Measurements from ENCODE around the gene DOCK2.

The DOCK2 gene

DNA sequence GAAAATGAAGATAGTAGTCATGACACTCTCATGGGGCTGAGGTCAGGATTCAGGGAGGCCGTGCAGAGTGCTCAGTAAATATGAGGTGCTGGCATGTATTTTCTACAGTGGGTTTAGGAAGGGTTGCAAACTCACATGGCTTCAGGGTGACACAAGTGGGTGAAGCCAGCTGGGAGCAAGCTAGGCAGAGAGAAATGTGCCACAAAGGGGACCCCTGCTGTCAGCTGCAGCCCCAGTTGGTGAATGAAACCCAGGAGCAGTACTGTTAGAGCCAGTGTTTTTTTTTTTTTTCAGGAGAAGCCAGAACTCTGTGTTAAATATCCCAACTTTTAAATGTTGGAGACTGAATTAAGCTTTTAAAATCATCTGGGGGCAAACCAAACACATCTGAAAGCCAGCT lies 267.9 kb downstream of the DOCK2 start:
- ATAC-seq (no peak), DNase-seq (no peak)

- ATAC-seq = no peak
- DNase-seq = no peak
Measured at GRCh38 chr5:169906745-169907649, 269.9 kb downstream of the DOCK2 start.

DNA sequence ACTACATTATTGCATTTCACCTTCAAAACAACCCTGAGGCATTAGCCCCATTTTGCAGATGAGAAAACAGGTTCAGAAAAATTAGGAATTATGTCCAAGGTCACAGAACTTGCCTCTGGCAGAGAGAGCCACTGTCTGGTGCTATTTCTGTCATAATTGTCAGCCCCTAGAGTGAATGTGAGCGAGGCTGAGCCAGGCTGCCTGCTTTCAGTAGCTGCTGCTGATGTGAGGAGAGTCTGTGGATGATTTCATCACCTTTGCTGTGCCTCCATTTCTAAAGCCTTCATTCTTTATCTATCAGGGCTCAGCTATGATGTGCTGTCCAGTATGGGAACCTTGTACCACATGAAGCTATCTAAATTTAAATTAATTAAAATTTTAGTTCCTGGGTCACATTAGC lies 271.8 kb downstream of the DOCK2 start:
- no peak for DNase-seq
- ATAC-seq = no peak

DNA sequence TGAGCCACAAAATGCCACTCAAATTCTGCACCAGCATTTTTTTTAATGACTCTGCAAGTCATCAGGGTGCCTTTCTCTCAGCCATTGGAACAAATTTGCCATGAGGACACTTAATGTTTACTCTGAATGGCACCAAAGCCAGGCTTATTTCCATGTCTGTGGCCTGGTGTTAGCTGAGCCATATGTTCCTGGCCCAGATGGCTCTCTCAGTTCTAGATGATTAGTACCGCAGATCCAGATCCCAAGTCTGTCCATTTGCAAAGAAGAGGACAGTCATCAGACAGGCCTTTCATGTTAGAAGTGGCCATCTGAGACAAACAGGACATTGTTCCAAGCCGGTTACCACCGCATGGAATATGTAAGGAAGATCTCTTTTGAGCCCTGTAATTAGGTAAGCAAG lies 272.9 kb downstream of the DOCK2 start:
- DNase-seq (no peak), ATAC-seq (no peak)

- DNase-seq (no peak), ATAC-seq (no peak)
Measured at GRCh38 chr5:169910393-169910792, 273.3 kb downstream of the DOCK2 start.

DNA sequence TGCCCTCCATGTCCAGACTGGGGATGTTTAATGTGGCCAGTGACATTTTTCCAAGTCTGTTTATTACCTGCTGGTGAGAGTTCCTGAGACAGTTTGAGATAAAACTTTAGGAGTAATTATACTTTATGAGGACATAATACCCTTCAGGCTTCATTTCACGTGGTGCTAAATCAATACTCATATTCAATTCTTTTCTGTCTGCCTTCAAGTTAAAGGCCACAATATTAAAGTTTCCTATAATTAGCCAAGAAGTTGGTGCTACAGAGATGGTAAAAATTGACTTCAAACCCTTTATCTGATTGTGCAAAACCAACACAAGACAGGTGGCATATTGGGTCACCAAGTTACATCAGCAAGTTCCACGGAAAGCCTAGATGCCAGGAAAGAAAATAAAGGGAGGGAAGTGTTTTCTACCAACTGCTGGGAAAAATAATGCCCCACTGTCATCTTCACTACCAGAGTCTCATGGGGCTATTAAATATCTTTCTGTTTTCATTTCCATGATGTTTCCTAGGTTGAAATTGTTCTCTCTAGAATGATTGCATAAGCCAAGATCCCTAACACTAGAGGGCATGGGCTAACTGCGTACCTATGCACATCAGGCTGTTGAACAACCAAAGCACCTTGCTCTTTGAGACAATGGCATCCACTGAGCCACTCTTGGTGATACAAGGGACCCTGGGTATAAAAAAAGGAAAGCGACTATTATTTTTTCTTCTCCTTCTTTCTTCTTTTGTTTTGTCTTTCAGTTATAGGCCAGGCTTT lies 274.6 kb downstream of the DOCK2 start:
- ATAC-seq (no peak), DNase-seq (no peak)

- ATAC-seq (no peak), DNase-seq (no peak)
Measured at GRCh38 chr5:169913479-169913878, 276.4 kb downstream of the DOCK2 start.

DNA sequence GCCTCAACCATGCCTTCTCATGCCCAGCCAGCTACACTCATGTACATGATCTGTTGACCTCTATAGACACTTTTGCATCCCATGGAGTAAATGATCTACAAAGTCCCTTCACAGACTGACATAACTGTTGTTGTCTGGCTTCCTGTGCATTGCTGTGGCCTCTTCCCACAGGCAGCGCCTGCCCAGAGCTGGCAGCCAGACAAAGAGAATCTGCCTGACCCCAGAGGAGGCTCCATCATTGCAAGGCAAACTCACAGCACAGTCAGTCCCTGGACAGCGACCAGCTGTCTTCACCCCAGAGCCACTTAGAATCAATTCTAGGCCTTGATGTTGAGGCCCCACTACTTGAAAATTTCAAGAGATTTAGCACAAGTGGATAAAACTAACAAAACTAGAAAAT lies 277.7 kb downstream of the DOCK2 start:
- no peak for ATAC-seq
- DNase-seq = no peak

- no peak for DNase-seq
- no peak for ATAC-seq
Measured at GRCh38 chr5:169917500-169917899, 280.4 kb downstream of the DOCK2 start.

GRCh38 chr5:169918228-169918627 lies 281.2 kb downstream of the DOCK2 start:
- DNase-seq (no peak), ATAC-seq (no peak)

- DNase-seq = no peak
- no peak for ATAC-seq
Measured at GRCh38 chr5:169920474-169920873, 283.4 kb downstream of the DOCK2 start.

DNA sequence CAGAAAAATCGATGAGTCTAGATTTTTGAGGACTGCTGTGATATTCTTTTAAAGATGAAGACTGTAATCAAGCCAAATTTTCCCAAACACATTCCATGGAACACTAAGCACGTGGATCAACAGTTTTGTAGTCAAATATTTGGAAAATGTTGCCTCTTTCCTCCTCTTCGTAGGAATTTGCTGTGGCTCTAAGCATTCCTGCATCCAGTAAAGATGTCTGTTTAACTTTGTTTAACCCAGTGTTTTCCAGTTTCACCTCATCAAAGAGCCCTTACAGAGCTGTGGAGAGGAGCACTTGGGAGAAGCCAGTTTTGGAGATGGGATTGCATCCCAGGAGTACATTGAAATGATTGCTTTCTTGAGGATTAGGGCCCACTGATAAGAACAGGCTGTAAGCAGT lies 284.3 kb downstream of the DOCK2 start:
- DNase-seq (no peak), ATAC-seq (no peak)

DNA sequence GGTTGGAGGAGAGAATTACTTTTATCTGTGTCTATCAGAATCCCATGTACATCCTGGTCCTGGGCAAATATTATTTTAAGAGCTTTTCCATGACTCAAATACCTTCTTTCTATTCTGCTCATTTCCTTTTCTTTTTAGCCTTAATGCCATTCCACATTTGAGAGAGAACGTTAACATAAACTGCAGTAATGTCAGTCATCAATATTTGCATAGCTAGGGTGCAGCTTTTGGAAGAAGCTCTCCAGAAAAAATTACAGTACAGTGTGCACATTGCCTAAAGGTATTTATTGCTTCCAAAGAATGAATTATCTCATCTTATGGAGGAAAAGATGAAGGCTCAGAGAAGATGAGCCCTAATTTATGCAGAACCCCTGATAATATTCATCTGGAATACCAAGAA lies 284.9 kb downstream of the DOCK2 start:
- no peak for DNase-seq
- no peak for ATAC-seq

DNA sequence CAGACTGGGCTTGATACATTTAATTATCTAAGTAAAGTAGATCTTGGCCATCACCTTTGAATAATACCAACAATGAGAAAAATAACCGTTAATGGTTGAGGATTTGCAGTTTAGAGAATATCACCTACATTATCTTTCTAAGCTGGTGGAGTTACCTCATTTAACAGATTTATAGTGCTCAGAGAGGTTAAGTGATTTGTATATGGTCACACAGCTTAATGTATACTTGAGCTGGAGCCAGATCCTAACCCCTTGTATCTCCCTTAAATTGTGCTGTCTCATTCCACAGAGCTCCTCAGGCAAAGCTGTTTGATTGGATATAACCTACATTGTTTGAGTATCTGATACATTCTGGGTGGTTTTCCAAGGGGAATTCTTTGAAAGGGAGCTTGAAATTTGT lies 285.4 kb downstream of the DOCK2 start:
- DNase-seq (no peak), ATAC-seq (no peak)

DNA sequence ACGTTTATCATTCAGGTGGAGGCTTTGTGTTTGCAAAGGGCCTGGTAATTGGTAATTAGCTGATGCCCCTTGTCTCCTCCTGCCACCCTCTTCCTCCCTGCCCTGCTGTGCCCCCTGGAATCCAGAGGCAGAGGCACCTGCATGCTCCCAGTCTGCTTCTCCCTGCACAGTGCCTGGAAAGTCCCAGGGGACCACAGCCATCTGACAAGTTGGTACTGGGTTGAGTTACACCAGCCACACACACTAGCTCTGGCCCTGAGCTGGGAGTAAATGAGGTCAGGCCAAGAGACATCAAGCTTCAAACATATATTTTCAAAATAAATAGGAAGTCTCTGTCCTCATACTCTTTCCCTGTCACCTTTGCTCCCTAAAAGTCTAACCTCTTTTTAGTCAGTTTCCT lies 286.9 kb downstream of the DOCK2 start:
- DNase-seq (peak; percentile 6), ATAC-seq (no peak)

- ATAC-seq (no peak), DNase-seq (no peak)
Measured at GRCh38 chr5:169933127-169933526, 296.1 kb downstream of the DOCK2 start.

- ATAC-seq (no peak), DNase-seq (no peak)
Measured at GRCh38 chr5:169933616-169934015, 296.5 kb downstream of the DOCK2 start.

DNA sequence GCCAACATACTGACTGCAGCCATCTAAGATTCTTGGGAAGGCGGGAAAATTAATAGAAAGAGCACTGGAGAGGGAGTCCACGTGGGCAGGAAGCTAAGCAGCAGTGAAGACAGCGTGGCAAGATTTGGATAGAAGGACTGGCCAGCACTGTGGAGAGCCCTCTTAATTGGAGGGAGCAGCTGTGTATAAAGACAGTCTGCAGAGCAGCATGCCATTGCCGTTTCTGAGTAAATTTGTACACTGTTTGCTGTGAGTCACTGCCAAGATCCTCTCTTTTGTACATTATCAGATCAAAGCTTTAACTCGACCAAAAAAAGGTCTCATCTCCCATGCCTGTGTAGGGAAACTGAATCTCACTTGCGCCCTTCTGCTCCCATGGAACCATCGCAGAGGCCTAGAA lies 297.9 kb downstream of the DOCK2 start:
- ATAC-seq (no peak), DNase-seq (no peak)

DNA sequence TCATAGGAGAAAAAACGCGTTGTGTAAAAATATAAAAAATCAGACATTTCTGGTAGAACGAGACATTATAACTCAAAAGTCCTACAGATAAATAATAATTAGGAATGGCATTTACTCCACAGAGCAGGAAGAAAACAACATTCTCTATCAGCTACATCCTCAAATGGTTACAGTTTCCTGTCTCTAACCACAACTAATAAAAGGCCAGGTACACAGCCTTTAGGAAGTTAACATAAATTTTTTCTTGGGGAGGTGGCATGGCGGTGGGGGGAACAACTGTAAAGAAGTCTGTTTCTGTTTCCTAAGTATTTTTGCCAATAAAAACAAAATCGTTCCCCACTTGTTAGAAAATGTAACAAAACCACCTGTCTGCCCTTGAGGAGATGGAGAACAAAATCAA lies 298.7 kb downstream of the DOCK2 start:
- ATAC-seq (no peak), DNase-seq (no peak)

- no peak for ATAC-seq
- no peak for DNase-seq
Measured at GRCh38 chr5:169938439-169938838, 301.4 kb downstream of the DOCK2 start.

DNA sequence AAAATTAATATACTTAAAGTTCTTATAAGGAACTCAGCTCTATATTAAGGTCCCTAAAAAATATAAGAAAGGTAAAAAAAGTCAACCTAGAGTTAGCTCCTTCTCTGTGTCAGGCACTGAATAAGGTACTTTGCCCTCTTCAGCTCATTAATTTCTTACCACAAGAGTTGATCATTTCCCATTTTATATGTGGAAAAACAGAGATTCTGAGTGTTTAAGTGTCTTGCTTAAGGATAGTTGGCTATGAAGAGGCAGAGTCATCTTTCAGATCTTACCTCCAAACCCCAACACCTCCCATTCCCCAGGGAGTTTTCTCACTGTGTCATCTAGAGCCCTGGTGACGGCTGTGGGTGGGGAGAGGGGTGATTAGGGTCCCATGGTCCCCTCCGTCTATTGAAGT lies 302.7 kb downstream of the DOCK2 start:
- DNase-seq (no peak), ATAC-seq (no peak)

DNA sequence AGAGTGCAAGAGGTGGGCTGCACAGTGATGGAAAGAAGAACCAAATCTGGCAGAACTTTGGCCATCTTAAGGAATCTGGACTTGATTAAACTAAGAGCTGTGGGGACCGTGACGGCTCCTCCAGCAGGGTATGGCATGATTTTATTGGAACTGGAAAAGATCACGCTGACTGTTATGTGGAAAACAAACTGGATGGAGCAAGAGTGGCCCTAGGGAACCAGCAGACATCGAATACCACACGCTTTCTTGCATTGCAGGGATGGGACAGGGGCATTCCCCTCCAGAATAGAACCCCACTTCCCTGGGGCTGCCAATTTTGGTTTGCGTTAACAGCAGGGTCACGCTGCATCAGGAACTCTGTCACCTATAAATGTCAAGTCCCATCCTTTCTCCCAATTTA lies 304.5 kb downstream of the DOCK2 start:
- ATAC-seq (no peak), DNase-seq (no peak)

DNA sequence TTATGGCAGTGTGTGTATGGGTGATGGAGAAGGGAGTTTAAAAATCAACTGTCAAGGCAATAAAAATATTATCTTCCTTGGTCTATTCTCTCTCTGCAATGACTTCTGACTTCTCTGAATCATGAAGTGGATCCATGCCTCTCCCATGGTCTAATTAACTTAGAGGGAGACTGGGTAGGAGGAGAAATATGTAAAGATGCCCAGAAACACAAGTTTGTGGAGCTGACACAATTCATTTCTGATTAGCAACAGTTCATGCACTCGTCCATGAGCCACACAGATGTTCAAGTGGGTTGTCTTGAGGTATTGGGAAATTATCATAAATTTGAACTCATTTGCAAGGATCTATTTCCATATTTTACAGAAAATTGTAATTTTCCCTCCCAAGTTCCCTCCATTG lies 305.1 kb downstream of the DOCK2 start:
- no peak for ATAC-seq
- DNase-seq = no peak

DNA sequence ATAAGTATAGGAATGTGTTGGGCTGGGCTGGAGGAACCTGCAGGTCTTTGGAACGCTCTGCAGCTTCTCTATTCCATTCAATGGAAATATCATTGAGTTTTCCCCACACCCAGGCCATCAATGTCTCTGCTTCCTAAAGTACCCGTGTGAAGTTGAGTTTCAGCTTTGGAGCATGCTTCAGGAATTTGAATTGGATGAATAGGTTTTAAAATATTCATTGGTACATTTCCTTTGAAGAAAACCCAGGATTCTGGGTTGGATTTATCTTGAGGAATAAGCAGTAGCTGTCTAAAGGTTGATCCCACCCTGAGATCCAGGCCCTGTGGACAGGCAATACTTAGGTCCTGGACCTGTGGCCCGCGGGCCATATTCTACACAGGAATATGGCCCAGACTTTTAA lies 306.0 kb downstream of the DOCK2 start:
- ATAC-seq (no peak), DNase-seq (no peak)

All from stimulated activated naive CD8-positive, alpha-beta T cell treated with anti-CD3 and anti-CD28 coated beads, Interleukin-15, Interleukin-2, amounts not matched to agents 100 U/mL and 50 U/mL, for 24 hours (primary cell).